Muscle layer of duodenum (tissue), 2 donors: ENCODE data around the gene CREB5.

Source experiments
- H3K27ac ChIP-seq: one replicate; pipeline ENCODE4 v1.7.0; 2013; ENCODE audit warnings: mild to moderate bottlenecking, low read length
- H3K27me3 ChIP-seq: one replicate; pipeline ENCODE4 v1.7.0; 2013; ENCODE audit warnings: low read depth, mild to moderate bottlenecking, control low read depth, low read length
- H3K36me3 ChIP-seq, 2 donors: one replicate each; pipeline ENCODE4 v1.7.0; 2013; ENCODE audit warnings: low read length in 2 of 2, control low read depth in 1 of 2, mild to moderate bottlenecking in 1 of 2; ENCODE audit not compliant: insufficient read depth in 2 of 2, control insufficient read depth in 1 of 2
- H3K4me1 ChIP-seq, 2 donors: one replicate each; pipeline ENCODE4 v1.7.0; 2013; ENCODE audit warnings: low read length in 2 of 2, mild to moderate bottlenecking in 2 of 2, control low read depth in 1 of 2, moderate library complexity in 1 of 2; ENCODE audit not compliant: insufficient read depth in 2 of 2, control insufficient read depth in 1 of 2
- H3K4me3 ChIP-seq, 2 donors: one replicate each; pipeline ENCODE4 v1.7.0; 2013; ENCODE audit warnings: low read length in 2 of 2, low read depth in 1 of 2, mild to moderate bottlenecking in 1 of 2
- H3K9me3 ChIP-seq, 2 donors: one replicate each; pipeline ENCODE4 v1.7.0; 2013; ENCODE audit warnings: low read length in 2 of 2, control low read depth in 1 of 2, mild to moderate bottlenecking in 1 of 2; ENCODE audit not compliant: control insufficient read depth in 1 of 2
- donor health status: healthy.

Gene CREB5

GRCh38 chr7:28466885-28467284 lies 54.6 kb downstream of the CREB5 start:
- H3K27ac ChIP-seq = no peak overlapping the region
- H3K36me3 ChIP-seq = no peaks in the 10 kb centered on the region
- no peaks in the 10 kb centered on the region for H3K4me1 ChIP-seq
- H3K27me3 ChIP-seq = no peaks in the 10 kb centered on the region
- no peaks in the 10 kb centered on the region for H3K9me3 ChIP-seq
- no peak overlapping the region for H3K4me3 ChIP-seq

DNA sequence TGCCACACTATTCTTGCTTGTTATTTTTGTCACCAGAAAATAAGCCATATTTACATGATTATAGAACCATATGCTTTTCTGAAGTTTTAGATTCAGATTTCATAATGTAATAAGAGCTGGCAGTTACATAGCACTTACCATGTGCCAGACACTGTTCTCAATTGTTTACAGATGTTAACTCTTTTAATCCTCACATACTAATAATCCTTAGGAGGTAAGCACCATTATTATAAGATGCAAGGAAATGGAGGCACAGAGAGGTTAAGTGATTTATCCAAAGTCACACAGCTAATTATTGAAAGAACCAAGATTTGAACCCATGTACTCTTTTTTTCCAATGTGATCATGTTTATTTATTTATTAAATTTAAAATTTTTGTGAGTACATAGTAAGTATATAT lies 57.2 kb downstream of the CREB5 start:
- no peak overlapping the region for H3K4me3 ChIP-seq
- no peaks in the 10 kb centered on the region for H3K9me3 ChIP-seq
- no peaks in the 10 kb centered on the region for H3K36me3 ChIP-seq
- no peaks in the 10 kb centered on the region for H3K27me3 ChIP-seq
- H3K4me1 ChIP-seq = no peaks in the 10 kb centered on the region
- H3K27ac ChIP-seq = no peak overlapping the region

DNA sequence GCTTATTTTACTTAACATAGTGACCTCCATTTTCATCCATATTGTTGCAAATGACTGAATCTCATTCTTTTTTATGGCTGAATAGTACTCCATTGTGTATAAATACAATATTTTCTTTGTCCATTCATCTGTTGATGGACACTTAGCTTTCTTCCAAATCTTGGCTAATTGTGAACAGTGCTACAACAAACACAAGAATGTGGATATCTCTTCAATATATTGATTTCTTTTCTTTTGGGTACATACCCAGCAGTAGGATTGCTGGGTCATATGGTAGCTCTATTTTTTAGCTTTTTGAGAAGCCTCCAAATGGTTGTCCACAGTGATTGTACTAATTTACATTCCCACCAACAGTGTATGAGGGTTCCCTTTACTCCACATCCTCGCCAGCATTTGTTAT lies 58.0 kb downstream of the CREB5 start:
- Histone ChIP-seq H3K4me3 (no peak overlapping the region), H3K9me3 (no peaks in the 10 kb centered on the region), H3K36me3 (no peaks in the 10 kb centered on the region), H3K27me3 (no peaks in the 10 kb centered on the region), H3K27ac (no peak overlapping the region), H3K4me1 (no peaks in the 10 kb centered on the region)

- H3K4me3 ChIP-seq = no peak overlapping the region
- no peaks in the 10 kb centered on the region for H3K36me3 ChIP-seq
- no peaks in the 10 kb centered on the region for H3K27me3 ChIP-seq
- H3K27ac ChIP-seq = no peak overlapping the region
- no peaks in the 10 kb centered on the region for H3K9me3 ChIP-seq
- H3K4me1 ChIP-seq = no peaks in the 10 kb centered on the region
Measured at GRCh38 chr7:28472332-28472731, 60.0 kb downstream of the CREB5 start.

DNA sequence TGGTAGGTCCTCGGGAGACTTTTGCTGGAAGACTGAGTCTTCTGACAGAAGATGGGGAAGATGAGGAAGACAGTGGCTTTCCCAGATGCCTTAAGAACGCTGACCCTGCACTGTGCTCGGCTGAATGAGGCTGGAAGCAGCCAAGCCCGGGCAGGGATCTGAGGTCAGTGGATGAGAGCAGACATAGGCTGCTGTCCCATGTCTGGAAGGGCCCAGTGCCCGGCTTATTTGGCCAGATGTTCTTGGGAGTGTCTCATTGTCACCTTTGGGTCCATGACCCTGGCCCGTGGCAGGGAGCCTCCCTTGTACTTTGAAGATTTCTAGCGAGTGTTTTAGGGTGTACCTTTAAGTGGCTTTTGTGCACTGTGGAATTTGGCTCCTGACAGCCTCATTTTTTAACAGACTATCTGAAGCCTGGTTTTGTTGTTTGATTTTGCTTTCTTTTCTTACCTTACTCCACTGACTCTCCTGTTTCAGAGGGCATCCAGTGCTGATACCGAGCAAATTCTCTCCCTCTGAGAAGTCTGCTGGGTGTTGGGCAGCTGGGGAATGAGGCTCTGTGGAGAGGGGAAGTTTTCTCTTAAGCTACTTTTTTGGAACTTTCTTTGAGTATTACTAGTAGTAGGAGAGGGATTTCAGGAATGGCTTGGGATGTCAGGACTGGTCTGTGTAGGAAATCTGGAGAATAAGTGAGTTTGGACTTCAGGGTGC lies 61.4 kb downstream of the CREB5 start:
- Histone ChIP-seq H3K36me3 (no peaks in the 10 kb centered on the region), H3K27me3 (no peaks in the 10 kb centered on the region), H3K4me1 (no peaks in the 10 kb centered on the region), H3K4me3 (no peak overlapping the region), H3K27ac (no peak overlapping the region), H3K9me3 (no peaks in the 10 kb centered on the region)

DNA sequence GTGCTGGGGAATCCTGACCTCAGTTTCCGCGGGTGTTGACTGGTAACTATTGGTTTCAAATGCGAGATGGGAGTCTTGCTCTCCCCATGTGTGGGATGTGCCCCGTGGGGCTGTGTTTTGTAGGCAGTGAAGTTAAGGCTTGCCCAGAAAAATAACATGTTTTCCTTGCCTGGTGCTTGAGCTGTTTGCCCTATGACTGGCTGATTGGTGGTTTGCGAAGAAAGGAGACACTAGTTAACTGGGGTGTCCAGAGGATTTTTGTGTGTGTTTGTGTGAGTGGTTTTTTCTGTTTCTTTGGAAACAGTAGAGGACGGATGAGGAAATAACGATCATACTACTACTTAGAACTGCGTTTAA lies 61.9 kb downstream of the CREB5 start:
- no peak overlapping the region for H3K27ac ChIP-seq
- no peaks in the 10 kb centered on the region for H3K36me3 ChIP-seq
- no peaks in the 10 kb centered on the region for H3K4me1 ChIP-seq
- H3K27me3 ChIP-seq = no peaks in the 10 kb centered on the region
- no peak overlapping the region for H3K4me3 ChIP-seq
- H3K9me3 ChIP-seq = no peaks in the 10 kb centered on the region

GRCh38 chr7:28474640-28475039 lies 62.3 kb downstream of the CREB5 start:
- H3K36me3 ChIP-seq = no peaks in the 10 kb centered on the region
- no peak overlapping the region for H3K4me3 ChIP-seq
- H3K27ac ChIP-seq = no peak overlapping the region

GRCh38 chr7:28477041-28477442 lies 64.7 kb downstream of the CREB5 start:
- H3K4me1 ChIP-seq = no peaks in the 10 kb centered on the region
- H3K36me3 ChIP-seq = no peaks in the 10 kb centered on the region
- no peak overlapping the region for H3K4me3 ChIP-seq
- no peaks in the 10 kb centered on the region for H3K27me3 ChIP-seq
- H3K9me3 ChIP-seq = no peaks in the 10 kb centered on the region
- H3K27ac ChIP-seq = no peak overlapping the region

More at GRCh38 chr7:28474640-28475039, 62.3 kb downstream of the CREB5 start:
- H3K27me3 ChIP-seq = no peaks in the 10 kb centered on the region
- H3K9me3 ChIP-seq = no peaks in the 10 kb centered on the region
- H3K4me1 ChIP-seq = no peaks in the 10 kb centered on the region

- H3K36me3 ChIP-seq = no peaks in the 10 kb centered on the region
- H3K27ac ChIP-seq = no peak overlapping the region
- no peak overlapping the region for H3K4me3 ChIP-seq
- H3K4me1 ChIP-seq = no peaks in the 10 kb centered on the region
- no peaks in the 10 kb centered on the region for H3K27me3 ChIP-seq
- no peaks in the 10 kb centered on the region for H3K9me3 ChIP-seq
Measured at GRCh38 chr7:28478656-28479055, 66.3 kb downstream of the CREB5 start.

DNA sequence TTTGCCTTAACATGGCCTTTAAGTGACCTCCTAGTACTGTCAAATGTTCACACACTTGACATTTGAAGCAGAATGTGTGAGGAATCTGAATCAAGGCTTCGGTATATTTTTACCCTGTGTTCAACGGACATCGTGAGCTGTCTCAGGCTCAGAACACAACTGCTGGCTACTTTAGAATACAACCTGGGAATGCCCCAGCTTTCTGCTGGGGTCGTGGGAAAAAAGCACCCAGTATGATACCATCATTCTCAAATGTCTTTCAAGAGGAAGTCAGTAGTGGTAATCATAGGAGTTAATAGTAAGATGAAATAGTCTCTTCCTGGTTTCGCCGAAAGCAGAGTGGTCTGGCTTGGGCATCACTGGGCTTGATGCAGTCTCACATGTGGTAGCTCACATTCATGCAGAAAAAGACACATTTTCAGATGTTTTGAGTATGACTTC lies 67.2 kb downstream of the CREB5 start:
- Histone ChIP-seq H3K9me3 (no peaks in the 10 kb centered on the region), H3K36me3 (no peaks in the 10 kb centered on the region), H3K4me1 (no peaks in the 10 kb centered on the region), H3K27ac (no peak overlapping the region), H3K27me3 (no peaks in the 10 kb centered on the region), H3K4me3 (no peak overlapping the region)

GRCh38 chr7:28480595-28480994 lies 68.3 kb downstream of the CREB5 start:
- Histone ChIP-seq H3K36me3 (no peaks in the 10 kb centered on the region), H3K27me3 (no peaks in the 10 kb centered on the region), H3K4me1 (no peaks in the 10 kb centered on the region), H3K27ac (no peak overlapping the region), H3K9me3 (no peaks in the 10 kb centered on the region), H3K4me3 (no peak overlapping the region)
